ENCODE data around the gene OR4A15.

Gene OR4A15
- total RNA-seq: 0 reads per million in 3 experiments

- no peak for DNase-seq
Observed at GRCh38 chr11:55367674-55368073, at the start of gene OR4A15. Gene OR4A15, plus strand, starts transcription at chr11:55367974. Its CDS starts 0 bp downstream, at chr11:55367974.

- no peak for DNase-seq
Observed at GRCh38 chr11:55324500-55324899, 43.3 kb upstream of the OR4A15 start.

GRCh38 chr11:55342901-55343300, 24.9 kb upstream of the OR4A15 start, which contains the start of gene OR4A16:
Gene OR4A16, plus strand, starts transcription at chr11:55343201. Its CDS starts 0 bp downstream, at chr11:55343201.
- DNase-seq: no peak

GRCh38 chr11:55345306-55345705, 22.5 kb upstream of the OR4A15 start:
- no peak for DNase-seq

GRCh38 chr11:55349032-55349431, 18.7 kb upstream of the OR4A15 start:
- no peak for DNase-seq

GRCh38 chr11:55357560-55358184, 10.1 kb upstream of the OR4A15 start:
- DNase-seq: no peak

- DNase-seq: no peak
Observed at GRCh38 chr11:55401011-55401410, 33.2 kb downstream of the OR4A15 start.
